GM12864 (cell line): Measurements from ENCODE around the gene SF3A1.
"Not testable (repeated sequence)": the region's sequence is repeated elsewhere in the genome, so short reads cannot be mapped to it uniquely, and the experiment has no call there.

Source experiments
- DNase-seq: peaks from one replicate; pipeline ENCODE4 v3.0.0-alpha.2; 2011; ENCODE audit warnings: low read depth
- H3K4me3 ChIP-seq: 2 replicates; pipeline ENCODE4 v1.5.1; 2011; ENCODE audit warnings: mild to moderate bottlenecking, low read depth, low read length, control low read depth
- TF ChIP-seq, protein P1 (sequence below): IDR thresholded peaks from 2 replicates; pipeline ENCODE4 v1.5.1; 2011; ENCODE audit warnings: low read depth, mild to moderate bottlenecking, moderate library complexity, low read length, control low read depth, inconsistent platforms; ENCODE audit errors: missing control alignments

Gene SF3A1, protein sequence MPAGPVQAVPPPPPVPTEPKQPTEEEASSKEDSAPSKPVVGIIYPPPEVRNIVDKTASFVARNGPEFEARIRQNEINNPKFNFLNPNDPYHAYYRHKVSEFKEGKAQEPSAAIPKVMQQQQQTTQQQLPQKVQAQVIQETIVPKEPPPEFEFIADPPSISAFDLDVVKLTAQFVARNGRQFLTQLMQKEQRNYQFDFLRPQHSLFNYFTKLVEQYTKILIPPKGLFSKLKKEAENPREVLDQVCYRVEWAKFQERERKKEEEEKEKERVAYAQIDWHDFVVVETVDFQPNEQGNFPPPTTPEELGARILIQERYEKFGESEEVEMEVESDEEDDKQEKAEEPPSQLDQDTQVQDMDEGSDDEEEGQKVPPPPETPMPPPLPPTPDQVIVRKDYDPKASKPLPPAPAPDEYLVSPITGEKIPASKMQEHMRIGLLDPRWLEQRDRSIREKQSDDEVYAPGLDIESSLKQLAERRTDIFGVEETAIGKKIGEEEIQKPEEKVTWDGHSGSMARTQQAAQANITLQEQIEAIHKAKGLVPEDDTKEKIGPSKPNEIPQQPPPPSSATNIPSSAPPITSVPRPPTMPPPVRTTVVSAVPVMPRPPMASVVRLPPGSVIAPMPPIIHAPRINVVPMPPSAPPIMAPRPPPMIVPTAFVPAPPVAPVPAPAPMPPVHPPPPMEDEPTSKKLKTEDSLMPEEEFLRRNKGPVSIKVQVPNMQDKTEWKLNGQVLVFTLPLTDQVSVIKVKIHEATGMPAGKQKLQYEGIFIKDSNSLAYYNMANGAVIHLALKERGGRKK

DNA sequence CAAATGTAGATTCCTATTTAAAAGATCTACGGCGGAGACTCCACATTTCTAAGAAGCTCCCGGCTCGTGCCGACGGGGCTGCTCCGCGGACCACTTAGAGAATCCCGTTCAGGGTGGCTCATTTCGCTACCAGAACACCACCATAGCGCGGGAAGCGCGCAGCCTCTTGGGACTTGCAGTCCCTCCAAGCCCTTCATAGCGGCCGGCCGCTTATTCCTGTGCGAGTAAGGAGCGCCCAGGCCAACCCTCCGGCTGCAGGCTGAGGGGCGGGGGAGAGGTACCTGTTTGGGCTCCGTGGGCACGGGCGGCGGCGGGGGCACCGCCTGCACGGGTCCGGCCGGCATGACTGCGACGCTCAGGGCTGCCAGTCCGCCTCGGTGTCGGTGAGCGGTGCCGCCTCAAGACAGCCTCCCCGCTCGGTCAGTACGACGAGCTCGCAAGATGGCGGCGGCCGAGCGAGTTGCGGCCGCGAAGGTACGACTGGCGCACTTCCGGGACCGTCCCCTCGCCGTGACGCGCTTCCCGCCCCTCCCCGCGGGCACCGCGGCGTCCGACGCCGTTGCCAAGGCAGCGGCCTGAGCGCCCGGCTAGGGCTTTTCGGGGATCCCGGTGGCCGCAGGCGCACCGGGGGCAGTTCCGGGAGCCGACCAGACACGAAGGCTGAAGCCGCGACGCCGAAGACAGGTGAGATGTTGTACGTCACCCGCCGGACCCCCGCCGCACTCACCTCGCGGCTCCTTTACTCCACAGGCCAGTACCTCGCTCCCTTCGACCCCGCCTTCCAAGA, at the start of gene SF3A1, which contains the start of gene CCDC157:
SF3A1 (minus strand) TSS at position 446 of the 787 bp plus-strand sequence; CDS start at position 344, 102 bp downstream.
CCDC157 (plus strand) TSS at position 559 of the 787 bp plus-strand sequence. CDS start 8,994 bp downstream, outside the sequence.
- TF ChIP-seq, protein P1, sequence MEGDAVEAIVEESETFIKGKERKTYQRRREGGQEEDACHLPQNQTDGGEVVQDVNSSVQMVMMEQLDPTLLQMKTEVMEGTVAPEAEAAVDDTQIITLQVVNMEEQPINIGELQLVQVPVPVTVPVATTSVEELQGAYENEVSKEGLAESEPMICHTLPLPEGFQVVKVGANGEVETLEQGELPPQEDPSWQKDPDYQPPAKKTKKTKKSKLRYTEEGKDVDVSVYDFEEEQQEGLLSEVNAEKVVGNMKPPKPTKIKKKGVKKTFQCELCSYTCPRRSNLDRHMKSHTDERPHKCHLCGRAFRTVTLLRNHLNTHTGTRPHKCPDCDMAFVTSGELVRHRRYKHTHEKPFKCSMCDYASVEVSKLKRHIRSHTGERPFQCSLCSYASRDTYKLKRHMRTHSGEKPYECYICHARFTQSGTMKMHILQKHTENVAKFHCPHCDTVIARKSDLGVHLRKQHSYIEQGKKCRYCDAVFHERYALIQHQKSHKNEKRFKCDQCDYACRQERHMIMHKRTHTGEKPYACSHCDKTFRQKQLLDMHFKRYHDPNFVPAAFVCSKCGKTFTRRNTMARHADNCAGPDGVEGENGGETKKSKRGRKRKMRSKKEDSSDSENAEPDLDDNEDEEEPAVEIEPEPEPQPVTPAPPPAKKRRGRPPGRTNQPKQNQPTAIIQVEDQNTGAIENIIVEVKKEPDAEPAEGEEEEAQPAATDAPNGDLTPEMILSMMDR: no peak
- peak within 1 kb of the TSS; percentile 77 for H3K4me3 ChIP-seq
- DNase-seq: peak; percentile 77

DNA sequence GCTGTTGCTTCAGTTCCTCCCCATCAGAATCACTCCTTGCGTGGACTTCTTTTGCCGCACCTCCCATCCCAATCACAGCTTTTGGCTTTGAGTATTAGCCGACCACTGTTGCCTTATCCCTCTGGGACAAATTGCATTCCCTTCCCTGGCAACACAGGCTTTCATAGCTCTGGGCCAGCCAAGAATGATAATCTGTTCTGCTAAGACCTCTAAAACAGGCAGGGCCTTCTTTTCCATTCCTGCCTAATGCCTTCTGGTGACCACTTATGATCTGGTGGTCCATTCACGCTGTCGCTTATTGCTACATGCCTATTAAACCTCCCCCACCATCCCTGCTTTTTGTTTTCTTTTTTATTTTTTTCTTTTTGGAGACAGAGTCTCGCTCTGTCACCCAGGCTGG, 49.7 kb upstream of the SF3A1 start:
- no peak for DNase-seq
- TF ChIP-seq, protein P1: no peak
- no peak overlapping the region for H3K4me3 ChIP-seq

DNA sequence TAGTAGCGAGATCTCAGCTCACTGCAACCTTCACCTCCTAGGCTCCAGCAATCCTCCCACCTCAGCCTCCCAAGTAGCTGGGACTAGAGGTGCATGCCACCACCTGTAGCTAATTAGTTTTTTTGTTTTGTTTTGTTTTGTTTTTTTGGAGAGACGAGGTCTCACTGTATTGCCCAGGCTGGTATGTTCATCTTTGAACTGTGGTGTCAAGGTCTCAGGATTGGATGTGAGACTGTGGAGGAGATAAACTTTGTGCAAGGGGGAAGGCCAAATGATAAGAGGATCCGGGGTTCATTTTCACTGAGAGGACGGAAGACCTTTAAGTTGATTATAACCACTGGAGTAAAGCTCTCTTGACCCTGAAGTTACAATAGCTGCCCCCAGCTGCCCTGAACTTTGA, 49.0 kb upstream of the SF3A1 start:
- H3K4me3 ChIP-seq: no peak overlapping the region
- TF ChIP-seq, protein P1: no peak
- DNase-seq: no peak

DNA sequence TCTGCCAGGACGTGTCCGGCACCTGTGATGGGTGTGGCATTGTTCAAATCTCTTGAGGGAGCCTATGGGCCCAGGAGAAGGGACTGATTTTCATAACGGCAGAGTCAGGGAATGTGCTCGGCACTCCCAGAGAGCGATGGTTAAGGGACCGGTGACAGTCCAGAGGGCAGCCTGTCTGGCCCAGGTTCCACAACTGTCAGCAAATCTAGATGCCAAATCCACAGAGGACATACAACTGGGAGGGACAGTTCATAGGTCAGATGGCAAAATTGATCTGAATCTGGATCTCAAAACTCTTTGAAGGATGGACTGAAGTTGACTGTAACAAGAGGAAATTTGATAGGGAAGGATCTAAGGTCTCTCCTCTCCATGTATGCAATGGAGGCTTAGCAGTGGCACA, 47.6 kb upstream of the SF3A1 start:
- TF ChIP-seq, protein P1: no peak
- no peak for DNase-seq
- no peak overlapping the region for H3K4me3 ChIP-seq

DNA sequence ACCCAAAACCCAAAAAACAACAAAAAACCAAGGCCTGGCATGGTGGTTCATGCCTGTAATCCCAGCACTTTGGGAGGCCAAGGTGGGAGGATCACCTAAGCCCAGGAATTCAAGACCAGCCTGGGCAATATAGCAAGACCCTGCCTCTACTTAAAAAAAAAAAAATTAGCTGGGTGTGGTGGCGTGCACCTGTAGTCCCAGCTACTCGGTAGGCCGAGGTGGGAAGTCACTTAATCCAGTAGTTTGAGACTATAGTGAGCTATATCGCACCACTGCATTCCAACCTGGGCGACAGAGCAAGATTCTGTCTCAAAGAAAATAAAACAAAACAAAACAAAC, 46.0 kb upstream of the SF3A1 start:
- not testable (repeated sequence) for DNase-seq, H3K4me3 ChIP-seq

DNA sequence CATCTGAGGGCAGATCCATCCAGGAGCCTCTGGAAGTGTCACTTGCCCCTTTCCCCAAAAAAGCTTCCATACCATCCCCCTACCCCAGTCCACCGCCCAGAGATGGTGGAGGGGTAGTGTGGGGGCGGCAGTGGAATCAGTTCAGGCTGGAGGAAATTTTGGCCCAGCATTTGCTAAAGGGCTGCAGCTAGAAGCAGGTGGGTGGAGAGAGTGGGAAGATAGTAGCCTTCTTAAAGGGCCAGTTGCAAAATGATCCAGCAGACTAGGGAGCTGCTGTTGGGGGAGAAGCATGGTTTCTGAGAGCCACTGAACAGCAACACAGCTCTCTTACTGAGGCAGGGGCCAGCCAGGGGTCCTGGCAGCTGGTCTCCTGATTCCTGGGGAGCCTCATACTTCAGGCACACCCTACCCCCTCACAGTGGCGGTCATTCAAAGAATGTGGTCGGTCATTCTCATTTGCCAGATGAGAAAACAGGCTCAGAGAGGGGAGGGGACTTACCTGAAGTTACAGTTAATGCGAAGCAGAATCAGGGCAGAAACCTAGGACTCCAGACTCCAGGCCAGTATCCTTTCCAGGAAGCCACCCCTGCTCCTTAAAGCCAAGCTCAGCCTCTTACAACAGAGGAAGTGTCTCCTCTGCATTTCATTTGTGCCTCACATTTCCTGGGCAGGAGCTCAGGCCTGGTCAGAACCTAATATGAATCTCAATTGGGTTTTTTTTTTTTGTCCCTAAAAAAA, 45.5 kb upstream of the SF3A1 start:
- TF ChIP-seq, protein P1: no peak
- DNase-seq: no peak
- H3K4me3 ChIP-seq: no peak overlapping the region

DNA sequence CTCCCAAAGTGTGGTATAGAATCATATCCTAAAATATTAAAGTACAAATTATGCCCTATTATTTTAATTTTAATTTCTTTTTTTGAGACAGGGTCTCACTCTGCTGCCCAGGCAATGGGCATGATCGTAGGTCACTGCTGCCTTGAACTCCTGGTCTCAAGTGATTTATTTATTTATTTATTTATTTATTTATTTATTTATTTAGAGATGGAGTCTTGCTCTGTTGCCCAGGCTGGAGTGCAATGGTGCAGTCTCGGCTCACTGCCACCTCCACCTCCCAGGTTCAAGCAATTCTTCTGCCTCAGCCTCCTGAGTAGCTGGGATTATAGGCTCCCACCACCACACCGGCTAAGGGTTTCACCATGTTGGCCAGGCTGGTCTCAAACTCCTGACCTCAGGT, 44.3 kb upstream of the SF3A1 start:
- H3K4me3 ChIP-seq, DNase-seq: not testable (repeated sequence)
